Stimulated activated CD4-positive, alpha-beta T cell treated with anti-CD3 and anti-CD28 coated beads, Interleukin-1b, Interleukin-23, amount 100 ng/mL, for 1 hour (primary cell): Measurements from ENCODE around the gene CCSER1.
"Not testable (repeated sequence)": the region's sequence is repeated elsewhere in the genome, so short reads cannot be mapped to it uniquely, and the experiment has no call there.

Source experiments
- DNase-seq, 2 donors: peaks; one replicate each; pipeline ENCODE4 v3.0.0-alpha.2; 2020; ENCODE audit warnings: low read depth in 2 of 2

CCSER1 gene

DNA sequence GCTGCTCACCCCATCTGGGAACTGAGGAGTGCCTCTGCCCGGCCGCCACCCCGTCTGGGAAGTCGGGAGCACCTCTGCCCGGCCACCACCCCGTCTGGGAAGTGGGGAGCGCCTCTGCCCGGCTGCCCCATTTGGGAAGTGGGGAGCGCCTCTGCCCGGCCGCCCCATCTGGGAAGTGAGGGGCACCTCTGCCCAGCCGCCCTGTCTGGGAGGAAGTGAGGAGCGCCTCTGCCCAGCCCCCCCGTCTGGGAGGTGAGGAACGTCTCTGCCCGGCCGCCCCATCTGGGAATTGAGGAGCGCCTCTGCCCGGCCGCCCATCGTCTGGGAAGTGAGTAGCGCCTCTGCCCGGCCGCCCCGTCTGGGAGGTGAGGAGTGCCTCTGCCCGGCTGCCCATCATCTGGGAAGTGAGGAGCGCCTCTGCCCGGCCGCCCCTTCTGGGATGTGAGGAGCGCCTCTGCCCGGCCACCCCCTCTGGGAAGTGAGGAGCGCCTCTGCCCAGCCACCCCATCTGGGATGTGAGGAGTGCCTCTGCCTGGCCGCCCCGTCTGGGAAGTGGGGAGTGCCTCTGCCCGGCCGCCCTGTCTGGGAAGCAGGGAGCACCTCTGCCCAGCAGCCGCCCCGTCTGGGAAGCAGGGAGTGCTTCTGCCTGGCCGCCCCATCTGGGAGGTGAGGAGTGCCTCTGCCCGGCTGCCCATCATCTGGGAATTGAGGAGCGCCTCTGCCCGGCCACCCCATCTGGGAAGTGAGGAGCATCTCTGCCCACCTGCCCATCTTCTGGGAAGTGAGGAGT is 1040.9 kb downstream of the CCSER1 start:
- DNase-seq, result not testable (repeated sequence)

GRCh38 chr4:91170768-91171167 is 1043.6 kb downstream of the CCSER1 start:
- DNase-seq, result no peak

GRCh38 chr4:91171217-91171616 is 1044.0 kb downstream of the CCSER1 start:
- no peak for DNase-seq

- DNase-seq, result not testable (repeated sequence)
These were observed 1057.9 kb downstream of the CCSER1 start for GRCh38 chr4:91185061-91185460.

- DNase-seq, result no peak
These were observed 1071.8 kb downstream of the CCSER1 start for GRCh38 chr4:91198951-91199350.

- no peak for DNase-seq
These were observed 1080.3 kb downstream of the CCSER1 start for GRCh38 chr4:91207535-91207934.

DNA sequence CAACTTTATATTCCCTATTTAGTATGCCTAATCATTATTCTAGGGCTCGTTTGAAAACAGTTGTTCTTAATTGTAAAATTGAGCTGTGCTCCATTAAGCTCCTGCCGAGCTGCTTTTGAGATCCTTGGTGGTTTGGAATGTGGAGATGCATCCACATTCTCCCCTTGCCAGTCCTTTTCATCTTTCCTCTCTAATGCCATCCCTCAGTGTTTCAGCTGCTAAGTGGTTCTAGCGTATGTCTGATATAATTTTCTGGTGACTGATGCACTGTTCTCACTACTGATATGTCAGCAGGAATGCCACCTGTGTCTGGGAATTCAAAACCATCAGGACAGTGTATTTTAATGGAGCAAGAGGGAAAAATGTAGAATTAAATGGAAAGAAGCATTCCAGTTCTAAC is 1085.0 kb downstream of the CCSER1 start:
- no peak for DNase-seq

- not testable (repeated sequence) for DNase-seq
These were observed 1090.7 kb downstream of the CCSER1 start for GRCh38 chr4:91217831-91218403.

DNA sequence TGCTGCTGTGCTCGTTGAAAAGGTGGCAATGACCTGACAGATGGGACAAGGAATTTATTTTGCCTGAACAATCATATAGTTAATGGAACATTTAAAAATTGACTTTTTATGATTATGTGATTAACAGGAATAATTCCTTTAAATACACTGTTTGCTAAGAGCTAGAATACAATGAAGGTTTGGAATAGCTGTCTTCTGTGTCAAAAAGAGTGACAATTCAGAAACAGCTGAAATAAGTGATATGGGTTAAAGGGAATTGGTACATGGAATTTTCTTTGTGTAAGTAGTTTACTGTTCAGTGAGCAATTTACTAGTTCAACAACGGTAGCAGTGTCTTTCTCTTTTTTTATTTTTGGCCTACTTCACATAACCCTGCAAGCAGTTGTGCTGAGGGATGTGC is 1093.1 kb downstream of the CCSER1 start:
- DNase-seq, result no peak

DNA sequence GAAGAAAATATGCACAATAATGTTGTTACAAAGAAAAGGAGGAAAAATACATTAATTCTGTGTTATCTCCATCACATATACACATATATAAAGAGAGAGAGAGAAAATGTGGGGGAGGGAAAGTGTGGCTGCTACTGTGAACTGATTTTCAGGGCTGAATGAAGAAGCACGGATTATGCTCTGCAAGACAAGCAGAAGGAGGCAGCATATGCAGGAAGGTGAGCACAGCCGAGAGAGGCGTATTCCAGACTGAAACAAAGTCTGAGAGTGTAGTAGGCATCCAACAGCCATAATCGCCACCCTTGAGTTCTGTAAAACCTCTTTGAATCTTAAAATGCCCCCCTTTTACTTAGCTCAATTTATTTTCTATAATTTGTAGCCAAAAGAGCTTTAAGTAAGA is 1094.8 kb downstream of the CCSER1 start:
- no peak for DNase-seq

GRCh38 chr4:91226867-91227266 is 1099.7 kb downstream of the CCSER1 start:
- DNase-seq, result no peak

GRCh38 chr4:91228659-91229058 is 1101.5 kb downstream of the CCSER1 start:
- DNase-seq, result no peak

DNA sequence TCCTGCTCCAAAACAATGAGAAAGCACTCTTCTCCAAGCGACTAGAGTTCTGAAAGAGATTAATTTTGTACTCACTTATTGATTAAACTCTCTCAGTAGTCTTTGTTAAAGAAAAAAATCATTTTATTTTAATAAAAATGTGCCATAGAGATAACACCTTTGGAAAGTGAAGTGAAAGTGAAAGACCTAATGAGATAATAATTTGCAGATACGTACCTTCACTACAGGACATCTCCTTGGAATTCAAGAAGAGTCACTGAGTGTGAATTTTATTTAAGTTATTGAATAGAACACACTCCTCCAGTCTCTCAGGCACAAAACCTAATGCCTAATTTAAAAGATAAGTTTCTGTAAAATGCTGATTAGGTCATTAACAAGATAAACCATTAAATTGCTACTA is 1106.0 kb downstream of the CCSER1 start:
- DNase-seq, result no peak

DNA sequence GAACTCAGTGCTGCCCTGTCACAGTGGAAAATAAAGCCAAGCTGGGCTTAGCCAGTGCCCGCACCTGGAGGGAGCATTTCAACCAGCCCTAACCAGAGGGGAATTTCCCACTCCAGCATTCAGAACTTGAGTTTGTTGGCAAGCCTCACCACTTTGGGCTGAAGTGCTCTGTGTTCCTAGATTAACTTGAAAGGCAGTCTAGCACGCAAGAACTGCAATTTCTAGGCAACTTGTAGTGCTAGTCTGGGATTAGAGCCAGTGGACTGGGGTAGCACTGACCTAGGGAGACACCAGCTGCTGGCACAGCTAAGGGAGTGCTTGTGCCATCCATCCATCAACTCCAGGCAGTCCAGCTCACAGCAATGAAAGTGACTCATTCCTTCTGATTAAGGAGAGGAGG is 1115.9 kb downstream of the CCSER1 start:
- no peak for DNase-seq

- no peak for DNase-seq
These were observed 1128.8 kb downstream of the CCSER1 start for GRCh38 chr4:91256043-91256442.

- no peak for DNase-seq
These were observed 1129.6 kb downstream of the CCSER1 start for GRCh38 chr4:91256751-91257150.

DNA sequence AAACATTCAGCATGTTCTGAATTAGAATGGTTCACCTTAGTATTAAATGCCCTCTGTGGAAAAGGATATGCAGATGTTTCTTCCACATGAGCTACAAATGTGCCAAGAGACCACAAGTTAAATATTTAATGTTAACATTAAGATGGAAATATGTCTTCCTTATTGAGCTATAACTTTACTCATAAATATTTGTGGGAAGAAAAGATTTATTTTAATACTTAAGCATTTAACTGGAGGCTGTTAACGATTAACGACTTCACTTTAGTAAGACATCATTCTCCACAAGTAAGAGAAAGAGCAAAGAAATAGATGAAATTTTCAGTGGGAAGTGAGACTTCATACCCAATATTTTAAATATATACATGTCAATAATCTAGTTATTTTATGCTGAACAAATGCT is 1130.5 kb downstream of the CCSER1 start:
- DNase-seq, result no peak

DNA sequence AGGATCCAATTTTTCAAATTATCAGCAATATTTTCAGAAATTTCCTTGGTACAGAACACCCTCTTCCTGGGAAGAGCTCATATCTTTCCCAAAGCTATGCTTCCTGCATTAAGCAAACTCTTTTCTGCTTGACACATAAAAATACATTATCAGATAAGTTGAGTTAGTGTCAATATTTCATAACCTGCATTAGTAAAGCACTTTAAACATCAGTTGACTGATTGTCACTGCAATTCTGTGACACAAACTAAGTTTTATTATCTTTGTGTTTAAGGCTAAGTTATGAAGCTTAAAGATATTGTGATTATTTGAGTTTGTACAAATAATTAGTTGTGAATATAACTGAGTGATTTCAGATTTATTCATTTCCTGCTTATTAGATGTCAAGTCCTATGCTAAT is 1131.1 kb downstream of the CCSER1 start:
- DNase-seq, result no peak

DNA sequence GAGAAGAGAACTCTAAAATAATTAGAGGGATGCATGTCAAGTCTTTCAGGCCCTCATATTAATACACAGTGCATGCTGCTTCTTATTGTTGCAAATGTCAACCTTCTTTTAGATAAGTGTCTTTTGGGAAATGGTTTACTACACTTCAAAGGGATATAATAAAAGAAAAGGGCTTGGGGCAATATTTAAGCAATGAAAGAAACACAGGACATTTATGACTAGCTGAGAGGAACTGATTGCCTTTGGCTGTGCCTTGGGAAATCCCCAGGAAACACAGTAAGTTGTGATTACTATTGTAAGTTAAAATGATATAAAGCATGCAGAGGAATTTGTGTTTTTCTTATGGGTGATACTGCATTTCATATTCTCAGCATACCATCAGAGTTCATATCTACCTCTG is 1140.3 kb downstream of the CCSER1 start:
- no peak for DNase-seq

DNA sequence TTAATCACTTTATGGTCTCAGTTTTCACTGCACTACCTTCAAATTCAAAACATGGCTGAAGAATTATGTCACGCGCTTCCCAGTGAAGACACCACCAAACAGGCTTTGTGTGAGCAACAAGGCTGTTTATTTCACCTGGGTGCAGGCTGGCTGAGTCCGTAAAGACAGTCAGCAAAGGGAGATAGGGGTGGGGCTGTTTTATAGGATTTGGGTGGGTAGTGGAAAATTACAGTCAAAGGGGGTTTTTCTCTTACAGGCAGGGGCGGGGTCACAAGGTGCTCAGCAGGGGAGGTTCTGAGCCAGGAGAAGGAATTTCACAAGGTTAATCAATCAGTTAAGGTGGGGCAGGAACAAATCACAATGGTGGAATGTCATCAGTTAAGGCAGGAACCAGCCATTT is 1141.3 kb downstream of the CCSER1 start:
- DNase-seq, result not testable (repeated sequence)

- DNase-seq, result no peak
These were observed 1141.7 kb downstream of the CCSER1 start for GRCh38 chr4:91268913-91269312.

- DNase-seq, result no peak
These were observed 1152.7 kb downstream of the CCSER1 start for GRCh38 chr4:91279899-91280298.

DNA sequence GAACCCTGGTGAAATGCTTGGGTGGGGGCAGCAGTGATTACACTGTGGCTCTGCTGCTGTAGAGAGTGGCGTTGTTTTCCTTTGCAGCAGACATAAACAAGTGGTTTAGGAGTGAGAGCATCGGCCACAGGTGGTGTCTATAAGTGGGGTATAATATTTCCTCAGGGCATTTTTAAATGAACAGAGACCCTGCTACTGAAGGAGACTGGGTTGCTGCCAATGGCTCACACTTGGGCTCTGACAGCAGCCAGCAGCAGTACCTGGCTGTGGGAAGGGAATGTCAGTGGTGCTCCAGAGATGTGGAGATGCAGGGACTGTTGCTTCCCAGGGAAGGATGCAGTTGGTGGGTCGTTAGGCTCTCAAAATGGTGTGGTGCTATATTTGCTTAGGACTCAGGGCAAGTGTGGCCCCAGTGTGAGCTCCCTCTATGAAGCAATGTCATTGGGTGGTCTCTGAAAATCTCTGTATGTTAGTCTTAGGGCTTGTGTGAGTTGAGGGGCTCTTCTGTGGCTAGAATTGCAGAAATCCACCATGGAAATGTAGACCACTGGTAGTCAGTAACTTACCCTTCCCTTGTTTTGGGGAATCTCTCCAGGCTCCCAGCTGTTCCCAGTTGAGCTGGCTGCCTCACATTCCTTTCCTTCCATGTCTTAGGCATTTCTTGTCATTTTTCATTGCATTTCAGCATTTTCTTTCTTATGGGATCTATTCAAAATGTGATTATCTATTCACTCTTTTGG is 1153.5 kb downstream of the CCSER1 start:
- DNase-seq, result no peak
